PC-3 (cell line): ENCODE results near the gene C9orf72.

ENCODE experiments used
- CTCF ChIP-seq: fragments of 300-600 bp; sonication (generic); conservative IDR thresholded peaks from 2 replicates; pipeline ENCODE4 v1.5.1; 2017; ENCODE audit warnings: antibody characterized with exemption, low read depth, mild to moderate bottlenecking, low read length
- EZH2 ChIP-seq: fragments of 300-600 bp; sonication (generic); IDR thresholded peaks from one replicate; pipeline ENCODE4 v1.6.1; 2017; ENCODE audit warnings: antibody characterized with exemption, mild to moderate bottlenecking, low read length; ENCODE audit not compliant: unreplicated experiment
- EZH2phosphoT487 ChIP-seq: fragments of 300-600 bp; sonication (generic); IDR thresholded peaks from 2 replicates; pipeline ENCODE4 v1.6.1; 2018; ENCODE audit warnings: mild to moderate bottlenecking, antibody characterized with exemption, low read length, borderline replicate concordance

GRCh38 chr9:27505744-27506161, 67.5 kb downstream of the C9orf72 start:
- no peak for TF ChIP-seq CTCF
- TF ChIP-seq EZH2, result no peak
- no peak for TF ChIP-seq EZH2phosphoT487
